Activated T-helper 1 cell treated with anti-CD3 and anti-CD28 coated beads, Interleukin-12 subunit alpha, Interleukin-12 subunit beta, Interleukin-2, Interleukin-4 antibody, amounts not matched to agents 30 ng/mL and 10 ng/mL and 1 ng/mL, durations not matched to agents 14 hours and 24 hours and 36 hours (primary cell): ENCODE data around the gene POLE. TPM values are rescaled to one million over a fixed set of nuclear protein-coding genes. Genes with fewer than 3 reads are reported as not detected.

Experiments
- DNase-seq: peaks from one replicate; pipeline ENCODE4 v3.0.0; 2021; ENCODE audit warnings: low spot score
- H3K27ac Mint-ChIP-seq: one replicate; pipeline ENCODE4 v1.8.0; 2021; ENCODE audit warnings: mild to moderate bottlenecking, mixed read lengths
- H3K27me3 Mint-ChIP-seq: one replicate; pipeline ENCODE4 v1.8.0; 2022; ENCODE audit warnings: mild to moderate bottlenecking, moderate library complexity, mixed read lengths; ENCODE audit not compliant: insufficient read depth
- H3K36me3 Mint-ChIP-seq: one replicate; pipeline ENCODE4 v1.8.0; 2021; ENCODE audit warnings: low read depth, mixed read lengths
- H3K4me1 Mint-ChIP-seq: one replicate; pipeline ENCODE4 v1.8.0; 2021; ENCODE audit warnings: low read depth, mixed read lengths
- H3K4me3 Mint-ChIP-seq: one replicate; pipeline ENCODE4 v1.8.0; 2021; ENCODE audit warnings: mild to moderate bottlenecking, moderate library complexity, mixed read lengths
- H3K9me3 Mint-ChIP-seq: one replicate; pipeline ENCODE4 v1.8.0; 2021; ENCODE audit warnings: mixed read lengths
- intact Hi-C: fragments of 100-400 bp; cut with micrococcal nuclease; formaldehyde crosslinking; loops from one replicate; pipeline ENCODE4 v1.15.1; 2024
- total RNA-seq: library from RNA; stranded (reverse); gene quantifications from 2 replicates; pipeline ENCODE4 v1.2.3, GENCODE V29; 2022

The POLE gene
- total RNA-seq, 1 donor from 2014 or later = 168 TPM

DNA sequence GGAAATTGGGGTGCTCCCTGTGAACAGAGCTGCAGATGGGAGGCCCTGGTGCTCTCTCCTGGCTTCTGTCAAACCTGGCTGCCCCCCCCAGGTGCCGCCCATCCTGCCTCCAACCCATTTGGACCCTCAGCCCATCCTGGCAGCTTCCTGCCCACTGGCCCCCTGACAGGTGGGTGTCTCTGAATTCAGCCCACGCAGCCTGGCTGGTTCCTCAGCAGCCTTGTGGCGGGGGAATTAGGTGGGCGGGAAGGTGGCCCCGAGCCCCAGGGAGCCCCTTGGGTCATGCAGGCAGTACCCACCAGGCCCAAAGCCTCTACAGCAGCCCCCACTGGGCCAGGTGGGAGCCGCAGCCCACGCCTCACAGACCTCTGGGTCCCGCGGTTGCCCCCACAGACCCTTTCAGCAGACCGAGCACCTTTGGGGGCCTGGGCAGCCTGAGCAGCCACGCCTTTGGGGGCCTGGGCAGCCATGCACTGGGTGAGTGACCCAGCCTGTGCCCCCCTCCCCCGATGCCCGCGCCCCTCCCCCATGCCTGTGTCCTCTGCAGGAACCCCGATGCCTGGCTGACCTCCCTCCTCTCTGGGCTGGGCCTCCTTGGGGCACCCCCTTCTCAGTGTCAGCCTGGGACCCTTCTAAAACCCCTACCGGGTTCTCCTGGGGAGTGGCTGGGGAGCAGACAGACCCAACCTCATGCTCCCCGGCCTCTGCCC lies 105.6 kb downstream of the POLE start:
- no peaks in the 10 kb centered on the region for H3K9me3 Mint-ChIP-seq
- no peak overlapping the region for H3K4me3 Mint-ChIP-seq
- no peaks in the 10 kb centered on the region for H3K27me3 Mint-ChIP-seq
- H3K4me1 Mint-ChIP-seq = no peaks in the 10 kb centered on the region
- no peak overlapping the region for H3K27ac Mint-ChIP-seq
- no peak for DNase-seq
- peaks cover 3% of the 10 kb centered on the region for H3K36me3 Mint-ChIP-seq
- intact Hi-C loops = no loop called here

DNA sequence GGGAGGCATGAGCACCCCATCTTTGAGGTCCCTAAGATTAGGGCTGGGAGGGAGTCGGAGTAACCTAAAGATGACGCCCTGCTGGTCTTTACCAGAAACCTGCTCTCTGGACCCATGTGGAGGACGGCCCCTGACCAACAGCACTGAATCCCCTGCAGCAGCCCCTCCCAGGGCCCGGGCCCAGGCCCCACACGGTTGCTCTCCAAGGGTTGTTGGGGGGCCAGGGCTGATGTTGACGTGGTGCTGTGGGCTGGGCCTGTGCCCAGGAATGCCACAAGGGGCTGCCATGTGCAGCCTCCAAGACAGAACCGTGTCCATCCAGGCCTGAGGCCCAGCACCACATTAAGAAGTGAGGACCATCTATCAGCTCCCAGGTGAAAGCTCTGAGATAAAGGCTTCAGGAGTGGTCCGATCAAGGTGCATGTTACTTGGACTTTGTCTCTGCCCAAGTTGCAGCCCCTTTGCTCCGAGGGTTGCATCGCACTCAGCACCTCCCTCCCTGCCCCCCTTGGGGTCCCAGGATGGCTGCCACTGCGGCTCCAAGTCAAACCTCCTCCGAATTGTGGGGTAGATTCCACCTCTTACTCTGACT lies 106.3 kb downstream of the POLE start:
- intact Hi-C loops = no loop called here
- no peaks in the 10 kb centered on the region for H3K9me3 Mint-ChIP-seq
- no peaks in the 10 kb centered on the region for H3K27me3 Mint-ChIP-seq
- no peak overlapping the region for H3K4me3 Mint-ChIP-seq
- no peaks in the 10 kb centered on the region for H3K4me1 Mint-ChIP-seq
- H3K36me3 Mint-ChIP-seq = peaks cover 3% of the 10 kb centered on the region
- no peak overlapping the region for H3K27ac Mint-ChIP-seq
- DNase-seq = no peak

DNA sequence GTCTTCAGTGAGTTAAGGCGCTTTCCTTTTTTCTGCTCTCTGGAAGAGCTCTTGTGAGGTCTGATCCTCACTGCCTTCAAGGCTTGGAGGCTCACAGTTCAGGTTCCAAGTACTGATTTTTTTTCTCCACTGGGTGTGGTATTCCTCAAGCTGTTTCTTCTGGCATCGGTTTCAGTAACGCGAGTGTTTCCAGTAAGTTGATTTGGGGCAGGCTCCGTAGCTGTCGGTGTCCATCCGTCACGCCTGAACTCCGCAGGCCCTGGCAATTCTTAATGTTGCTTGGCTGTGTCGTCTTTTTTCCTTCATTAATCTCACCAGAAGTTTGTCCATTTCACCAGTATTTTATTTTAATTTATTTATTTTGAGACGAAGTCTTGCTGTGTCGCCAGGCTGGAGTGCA lies 107.4 kb downstream of the POLE start:
- no peak overlapping the region for H3K4me3 Mint-ChIP-seq
- DNase-seq = no peak
- intact Hi-C loops = no loop called here
- no peaks in the 10 kb centered on the region for H3K9me3 Mint-ChIP-seq
- H3K36me3 Mint-ChIP-seq = peaks cover 3% of the 10 kb centered on the region
- H3K4me1 Mint-ChIP-seq = no peaks in the 10 kb centered on the region
- no peaks in the 10 kb centered on the region for H3K27me3 Mint-ChIP-seq
- H3K27ac Mint-ChIP-seq = no peak overlapping the region

DNA sequence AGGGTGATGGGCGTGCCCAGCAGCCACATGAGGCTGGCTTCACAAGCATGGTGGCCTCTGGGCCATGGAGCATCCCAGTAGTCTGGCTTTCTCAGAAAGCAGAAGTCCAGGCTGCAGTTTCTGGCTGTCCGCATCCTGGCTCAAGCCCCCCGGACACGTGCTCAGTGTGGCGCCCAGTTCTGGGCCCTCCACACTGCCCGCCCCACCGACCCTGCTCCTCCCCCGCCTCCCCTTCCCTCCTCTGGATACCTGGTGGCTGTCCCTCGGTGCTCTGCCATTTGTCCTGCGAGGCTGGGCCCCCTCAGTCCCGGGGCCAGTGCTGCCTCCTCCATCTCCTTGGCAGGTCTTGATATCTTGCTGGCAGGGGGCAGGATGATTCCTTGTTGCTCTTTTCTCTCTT lies 108.3 kb downstream of the POLE start:
- H3K9me3 Mint-ChIP-seq = no peaks in the 10 kb centered on the region
- no peaks in the 10 kb centered on the region for H3K4me1 Mint-ChIP-seq
- no peak for DNase-seq
- no peak overlapping the region for H3K27ac Mint-ChIP-seq
- H3K36me3 Mint-ChIP-seq = peaks cover 3% of the 10 kb centered on the region
- no peaks in the 10 kb centered on the region for H3K27me3 Mint-ChIP-seq
- H3K4me3 Mint-ChIP-seq = no peak overlapping the region
- intact Hi-C loops = no loop called here

DNA sequence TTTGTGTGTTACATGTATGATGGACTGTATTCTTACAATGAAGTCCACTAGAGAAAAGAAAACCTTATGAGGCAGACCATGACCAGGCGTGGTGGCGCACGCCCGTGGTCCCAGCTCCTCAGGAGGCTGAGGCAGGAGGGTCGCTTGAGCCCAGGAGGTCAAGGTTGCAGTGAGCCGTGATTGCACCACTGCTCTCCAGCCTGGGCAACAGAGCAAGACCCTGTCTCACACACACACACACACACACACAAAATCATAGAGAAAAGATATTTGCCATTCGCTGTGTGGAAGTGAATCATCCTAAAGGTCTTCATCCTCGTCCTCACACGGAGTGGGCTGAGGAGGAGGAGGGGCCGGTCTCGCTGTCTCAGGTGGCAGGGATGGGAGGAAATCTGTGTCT lies 109.0 kb downstream of the POLE start:
- DNase-seq = no peak
- Mint-ChIP-seq H3K27me3 (no peaks in the 10 kb centered on the region), H3K27ac (no peak overlapping the region), H3K9me3 (no peaks in the 10 kb centered on the region), H3K4me3 (no peak overlapping the region), H3K4me1 (no peaks in the 10 kb centered on the region), H3K36me3 (peaks cover 3% of the 10 kb centered on the region)
- intact Hi-C loops = no loop called here

DNA sequence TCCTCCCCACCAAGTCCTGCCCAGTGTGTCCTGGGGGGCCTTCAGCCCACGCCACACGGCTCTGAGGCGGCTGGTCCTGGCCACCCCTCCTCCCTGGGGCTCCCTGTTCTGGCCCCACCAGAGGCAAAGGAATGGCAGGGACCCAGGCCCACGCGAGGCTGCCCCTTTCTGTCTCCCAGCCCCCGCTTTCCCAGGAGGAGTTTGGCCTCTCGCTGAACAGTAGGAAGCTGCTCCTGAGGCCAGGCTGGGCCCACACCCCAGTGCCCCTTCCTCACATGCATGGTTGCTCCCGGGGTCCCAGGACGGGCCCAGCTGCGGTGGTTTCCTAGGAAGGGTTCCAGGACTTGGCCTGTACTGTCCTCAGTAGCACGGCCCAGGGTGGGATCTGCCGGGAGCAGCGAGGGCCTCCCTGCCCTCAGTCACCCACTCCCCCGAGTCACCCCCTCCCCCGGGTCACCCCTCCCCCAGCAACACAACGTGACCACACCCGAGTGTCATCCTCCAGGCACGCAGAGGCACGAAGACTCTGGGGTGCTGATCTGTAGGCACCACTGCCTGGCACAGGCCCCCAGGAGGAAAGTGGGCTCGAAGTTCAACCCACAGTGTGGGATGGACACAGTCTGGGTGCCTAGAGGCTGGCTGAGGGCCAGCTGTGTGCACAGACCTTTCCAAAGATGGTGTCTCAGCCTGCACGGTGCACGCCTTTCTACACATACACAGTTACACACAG lies 109.8 kb downstream of the POLE start:
- intact Hi-C loops = no loop called here
- Mint-ChIP-seq H3K36me3 (peaks cover 3% of the 10 kb centered on the region), H3K4me3 (no peak overlapping the region), H3K9me3 (no peaks in the 10 kb centered on the region), H3K27ac (no peak overlapping the region), H3K27me3 (no peaks in the 10 kb centered on the region), H3K4me1 (no peaks in the 10 kb centered on the region)
- DNase-seq = no peak

DNA sequence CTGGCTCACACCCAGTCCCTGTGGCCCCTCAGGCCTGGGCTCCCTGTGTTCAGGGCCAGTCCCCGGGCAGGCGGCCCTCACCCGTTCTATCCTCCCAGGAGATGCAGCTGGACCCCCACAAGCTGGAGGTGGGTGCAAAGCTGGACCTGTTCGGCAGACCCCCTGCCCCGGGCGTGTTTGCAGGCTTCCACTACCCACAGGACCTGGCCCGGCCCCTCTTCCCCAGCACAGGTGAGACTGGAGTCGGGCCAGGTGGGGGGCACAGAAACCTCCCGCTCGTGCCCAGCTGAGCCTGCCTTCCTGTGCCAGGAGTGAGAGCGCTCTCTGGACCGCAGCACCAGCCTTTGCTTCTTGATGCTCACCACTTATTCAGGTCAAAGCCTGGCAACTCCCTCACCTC lies 110.4 kb downstream of the POLE start:
- Mint-ChIP-seq H3K4me1 (no peaks in the 10 kb centered on the region), H3K36me3 (peaks cover 3% of the 10 kb centered on the region), H3K27me3 (no peaks in the 10 kb centered on the region), H3K9me3 (no peaks in the 10 kb centered on the region), H3K4me3 (no peak overlapping the region), H3K27ac (no peak overlapping the region)
- intact Hi-C loops = no loop called here
- DNase-seq = no peak

DNA sequence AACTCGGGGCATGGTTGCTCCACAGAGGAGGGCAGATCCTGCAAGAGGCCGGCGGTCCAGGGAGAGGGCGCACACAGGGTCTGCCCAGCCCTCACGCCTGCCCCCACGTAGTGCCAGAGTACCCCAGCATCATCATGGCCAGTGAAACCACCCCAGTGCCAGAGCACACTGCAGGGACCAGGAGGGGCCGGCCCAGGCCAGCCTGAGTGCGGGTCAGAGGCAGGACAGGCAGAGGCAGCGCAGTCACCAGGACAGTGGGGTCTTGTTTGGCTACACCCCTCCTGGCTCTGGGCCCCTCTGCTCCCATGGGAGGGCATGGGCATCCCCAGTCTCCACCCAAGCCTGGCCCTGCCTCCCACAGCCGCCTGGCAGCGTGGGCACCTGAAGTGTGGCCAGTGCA lies 111.5 kb downstream of the POLE start:
- H3K4me3 Mint-ChIP-seq = no peak overlapping the region
- intact Hi-C loops = no loop called here
- H3K27ac Mint-ChIP-seq = no peak overlapping the region
- peaks cover 3% of the 10 kb centered on the region for H3K36me3 Mint-ChIP-seq
- H3K27me3 Mint-ChIP-seq = no peaks in the 10 kb centered on the region
- H3K4me1 Mint-ChIP-seq = no peaks in the 10 kb centered on the region
- DNase-seq = no peak
- H3K9me3 Mint-ChIP-seq = no peaks in the 10 kb centered on the region

DNA sequence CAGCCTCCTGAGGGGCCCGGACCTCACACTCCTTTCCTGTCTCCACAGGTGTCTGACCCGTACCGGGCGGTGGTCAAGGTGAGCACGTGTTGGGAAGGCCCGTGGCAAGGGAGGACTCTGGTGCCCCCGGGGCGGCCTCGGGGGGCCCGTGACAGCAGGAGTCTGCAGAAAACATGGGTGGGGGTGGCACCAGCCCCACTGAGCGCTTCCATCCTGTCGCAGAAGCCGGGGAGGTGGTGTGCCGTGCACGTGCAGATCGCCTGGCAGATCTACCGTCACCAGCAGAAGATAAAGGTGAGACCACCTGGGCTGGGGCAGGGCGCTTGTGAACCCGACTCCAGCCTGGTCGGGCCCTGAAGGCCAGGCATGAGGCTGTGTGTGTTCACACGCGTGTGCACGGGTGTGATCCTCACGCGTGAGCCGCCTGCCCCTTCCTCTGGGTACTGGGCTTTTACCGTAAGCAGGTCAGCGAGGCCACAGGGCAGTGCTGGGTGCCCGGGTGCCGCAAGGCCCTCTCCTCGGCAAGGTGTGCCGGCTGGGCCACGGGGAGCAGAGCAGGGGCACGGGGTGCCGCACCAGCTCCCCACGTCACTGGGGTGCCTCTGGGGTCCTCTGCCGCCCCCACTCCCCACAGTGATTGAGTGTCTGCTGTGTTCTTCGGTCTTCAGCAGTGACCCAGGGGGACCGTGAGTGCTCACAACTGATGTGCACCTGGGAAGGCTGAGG lies 112.7 kb downstream of the POLE start:
- Mint-ChIP-seq H3K27me3 (no peaks in the 10 kb centered on the region), H3K4me3 (no peak overlapping the region), H3K9me3 (no peaks in the 10 kb centered on the region), H3K4me1 (no peaks in the 10 kb centered on the region), H3K36me3 (peaks cover 3% of the 10 kb centered on the region), H3K27ac (no peak overlapping the region)
- DNase-seq = no peak
- intact Hi-C loops = no loop called here

Other genes with a start within 250 kb of the POLE start
- gene FBRSL1, start 197.2 kb downstream of the POLE start, total RNA-seq = 75.8 and 80.2 TPM in 2 replicates
- not detected in 2 replicates for gene LRCOL1, start 76.8 kb downstream of the POLE start, total RNA-seq
- gene P2RX2, start 68.6 kb downstream of the POLE start, total RNA-seq = not detected in 2 replicates
- 21.5 and 23.3 TPM in 2 replicates for gene PXMP2, start 245 bp upstream of the POLE start, total RNA-seq
- gene PGAM5, start 23.5 kb upstream of the POLE start, total RNA-seq = 107 and 111 TPM in 2 replicates
- gene ANKLE2, start 74.5 kb upstream of the POLE start, total RNA-seq = 151 and 156 TPM in 2 replicates
- gene GOLGA3, start 141.5 kb upstream of the POLE start, total RNA-seq = 78.7 and 86.9 TPM in 2 replicates
- 63.7 and 65.6 TPM in 2 replicates for gene CHFR, start 200.3 kb upstream of the POLE start, total RNA-seq